Peyer's patch (tissue), 4 donors: Measurements from ENCODE around the gene TSPAN18.

Experiments
- POLR2A ChIP-seq, 2 donors: fragments of 450-650 bp; IDR thresholded peaks; one replicate each; pipeline ENCODE4 v1.5.1; 2017; ENCODE audit warnings: antibody characterized with exemption in 2 of 2, mild to moderate bottlenecking in 2 of 2, moderate library complexity in 2 of 2
- TF ChIP-seq, protein P1 (sequence below), 6 experiments: fragments of 450-650 bp in 4 of 6; fragments of 200-600 bp in 2 of 6; sonication (generic) in 1 of 6; IDR thresholded peaks; one replicate each; pipeline ENCODE4 v1.5.1; 2017 to 2019; ENCODE audit warnings: antibody characterized with exemption in 6 of 6, mild to moderate bottlenecking in 3 of 6, moderate library complexity in 1 of 6

DNA sequence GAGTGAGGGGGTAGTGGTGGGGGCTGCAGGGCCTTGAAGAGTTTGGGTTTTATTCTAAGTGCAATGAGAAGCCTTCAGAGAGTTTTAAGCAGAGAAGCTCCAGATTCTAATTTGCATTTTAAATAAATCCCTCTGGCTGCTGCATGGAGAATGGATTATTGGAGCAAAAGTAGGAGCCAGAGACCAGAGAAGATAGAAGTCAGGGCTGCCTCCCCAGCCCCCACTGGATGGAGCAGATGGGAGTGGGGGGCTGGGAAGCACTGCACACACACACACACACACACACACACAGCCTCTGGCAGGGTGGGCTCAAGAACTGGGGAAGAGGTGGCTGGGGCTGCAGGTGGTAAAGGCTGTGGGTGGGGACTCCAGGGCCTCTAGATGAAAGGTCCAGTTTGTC lies 75.6 kb downstream of the TSPAN18 start:
- TF ChIP-seq, protein P1, sequence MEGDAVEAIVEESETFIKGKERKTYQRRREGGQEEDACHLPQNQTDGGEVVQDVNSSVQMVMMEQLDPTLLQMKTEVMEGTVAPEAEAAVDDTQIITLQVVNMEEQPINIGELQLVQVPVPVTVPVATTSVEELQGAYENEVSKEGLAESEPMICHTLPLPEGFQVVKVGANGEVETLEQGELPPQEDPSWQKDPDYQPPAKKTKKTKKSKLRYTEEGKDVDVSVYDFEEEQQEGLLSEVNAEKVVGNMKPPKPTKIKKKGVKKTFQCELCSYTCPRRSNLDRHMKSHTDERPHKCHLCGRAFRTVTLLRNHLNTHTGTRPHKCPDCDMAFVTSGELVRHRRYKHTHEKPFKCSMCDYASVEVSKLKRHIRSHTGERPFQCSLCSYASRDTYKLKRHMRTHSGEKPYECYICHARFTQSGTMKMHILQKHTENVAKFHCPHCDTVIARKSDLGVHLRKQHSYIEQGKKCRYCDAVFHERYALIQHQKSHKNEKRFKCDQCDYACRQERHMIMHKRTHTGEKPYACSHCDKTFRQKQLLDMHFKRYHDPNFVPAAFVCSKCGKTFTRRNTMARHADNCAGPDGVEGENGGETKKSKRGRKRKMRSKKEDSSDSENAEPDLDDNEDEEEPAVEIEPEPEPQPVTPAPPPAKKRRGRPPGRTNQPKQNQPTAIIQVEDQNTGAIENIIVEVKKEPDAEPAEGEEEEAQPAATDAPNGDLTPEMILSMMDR (IDR thresholded peaks at IDR 0.05) = no peak
- no peak for TF ChIP-seq POLR2A (IDR thresholded peaks at IDR 0.05)
